B cell (primary cell): Measurements from ENCODE around the gene MYADML2. TPM values are rescaled to one million over a fixed set of nuclear protein-coding genes. Genes with fewer than 3 reads are reported as not detected.

Experiments
- ATAC-seq: fragments of 200-7000 bp; cut with Tn5 transposase; one replicate; pipeline ENCODE4 v1.10.0; 2021; ENCODE audit warnings: low read depth, mild to moderate bottlenecking, moderate number of reproducible peaks, moderate library complexity
- CTCF ChIA-PET: fragments of 350-600 bp; sonication (Branson Sonifier 250); formaldehyde crosslinking; loops from one replicate; lab custom pipeline; 2021; ENCODE audit warnings: antibody characterized with exemption, inconsistent platforms; lab: Charles Lee
- POLR2A ChIA-PET: fragments of 350-600 bp; sonication (Branson Sonifier 250); formaldehyde crosslinking; loops from one replicate; lab custom pipeline; 2021; ENCODE audit warnings: antibody characterized with exemption; lab: Charles Lee
- DNase-seq: peaks from one replicate; pipeline ENCODE4 v3.0.0; 2013
- H2AFZ ChIP-seq: 2 replicates; pipeline ENCODE4 v1.6.1; 2012; ENCODE audit warnings: mild to moderate bottlenecking, low read depth, low read length; ENCODE audit not compliant: insufficient read depth, poor library complexity, severe bottlenecking
- H3K27ac ChIP-seq, 2 donors: 1 replicate in 1 of 2; 2 replicates in 1 of 2; pipeline ENCODE4 v1.5.1; 2012 to 2013; ENCODE audit warnings: low read length in 2 of 2, mild to moderate bottlenecking in 2 of 2, moderate library complexity in 1 of 2
- H3K27me3 ChIP-seq, 4 experiments: fragments of 200-600 bp in 1 of 4; sonication (generic) in 1 of 4; replicated peaks in 1 of 4; 1 replicate in 2 of 4; 2 replicates in 2 of 4; pipeline versions ENCODE4 v1.6.1 to v1.7.0; 2013 to 2016; ENCODE audit warnings: low read length in 3 of 4, mild to moderate bottlenecking in 2 of 4, mixed read lengths in 1 of 4, moderate library complexity in 1 of 4; ENCODE audit not compliant: insufficient read depth in 4 of 4, control insufficient read depth in 3 of 4; ENCODE audit errors: control extremely low read depth in 1 of 4
- H3K36me3 ChIP-seq, 2 experiments: replicated peaks in 1 of 2; 1 replicate in 1 of 2; 2 replicates in 1 of 2; pipeline versions ENCODE4 v1.6.1 to v1.7.1; 2013; ENCODE audit warnings: low read length in 1 of 2; ENCODE audit not compliant: insufficient read depth in 2 of 2, control insufficient read depth in 1 of 2; ENCODE audit errors: control extremely low read depth in 1 of 2, extremely low read depth in 1 of 2
- H3K4me1 ChIP-seq, 2 donors: fragments of 200-600 bp in 1 of 2; sonication (generic) in 1 of 2; 1 replicate in 1 of 2; 2 replicates in 1 of 2; pipeline versions ENCODE4 v1.5.1 to v1.6.1; 2013 to 2017; ENCODE audit warnings: low read length in 2 of 2; ENCODE audit not compliant: control insufficient read depth in 2 of 2, insufficient read depth in 2 of 2
- H3K4me2 ChIP-seq: replicated peaks from 2 replicates; pipeline ENCODE3; 2012; ENCODE audit warnings: mild to moderate bottlenecking, low read depth, low read length; ENCODE audit not compliant: poor library complexity, severe bottlenecking
- H3K4me3 ChIP-seq, 5 experiments: fragments of 200-600 bp in 1 of 5; sonication (generic) in 1 of 5; 1 replicate in 3 of 5; 2 replicates in 2 of 5; pipeline versions ENCODE4 v1.5.1 to v1.7.0; 2011 to 2016; ENCODE audit warnings: low read length in 4 of 5, mild to moderate bottlenecking in 4 of 5, low read depth in 2 of 5, control low read depth in 1 of 5, moderate library complexity in 1 of 5; ENCODE audit not compliant: insufficient read depth in 1 of 5; ENCODE audit errors: control extremely low read depth in 1 of 5, extremely low read depth in 1 of 5
- H3K79me2 ChIP-seq: fragments of 200-600 bp; sonication (generic); one replicate; pipeline ENCODE4 v1.6.0; 2016; ENCODE audit warnings: low read length; ENCODE audit not compliant: control insufficient read depth, insufficient read depth
- H3K9ac ChIP-seq: fragments of 200-600 bp; sonication (generic); 2 replicates; pipeline ENCODE4 v1.6.1; 2017; ENCODE audit warnings: mild to moderate bottlenecking, low read length, moderate library complexity
- H3K9me3 ChIP-seq, 3 donors: one replicate each; pipeline versions ENCODE4 v1.6.1 to v1.7.1; 2013; ENCODE audit warnings: low read length in 2 of 3; ENCODE audit not compliant: control insufficient read depth in 2 of 3, insufficient read depth in 1 of 3; ENCODE audit errors: control extremely low read depth in 1 of 3
- H4K20me1 ChIP-seq: 2 replicates; pipeline ENCODE4 v1.6.0; 2012; ENCODE audit warnings: mild to moderate bottlenecking, low read length; ENCODE audit not compliant: insufficient read depth, control insufficient read depth, poor library complexity, severe bottlenecking
- H3K27ac Mint-ChIP-seq: one replicate; pipeline ENCODE4 v1.8.0; 2021; ENCODE audit warnings: mixed read lengths
- H3K27me3 Mint-ChIP-seq: one replicate; pipeline ENCODE4 v1.8.0; 2021; ENCODE audit warnings: mixed read lengths
- H3K4me1 Mint-ChIP-seq: one replicate; pipeline ENCODE4 v1.8.0; 2021; ENCODE audit warnings: mixed read lengths
- H3K4me3 Mint-ChIP-seq: one replicate; pipeline ENCODE4 v1.8.0; 2021; ENCODE audit warnings: mixed read lengths
- H3K9me3 Mint-ChIP-seq: one replicate; pipeline ENCODE4 v1.8.0; 2022; ENCODE audit warnings: mixed read lengths; ENCODE audit not compliant: insufficient read depth
- CTCF ChIP-seq: fragments of 200-600 bp; IDR thresholded peaks from one replicate; pipeline ENCODE4 v1.8.0; 2022; ENCODE audit warnings: antibody characterized with exemption, mild to moderate bottlenecking
- EZH2 ChIP-seq: IDR thresholded peaks from 2 replicates; pipeline ENCODE4 v1.6.1; 2012; ENCODE audit warnings: borderline replicate concordance, low read depth, mild to moderate bottlenecking, moderate library complexity, low read length; ENCODE audit not compliant: insufficient read depth, poor library complexity, severe bottlenecking
- WGBS: methylation state at CpG from one replicate; pipeline ENCODE4 v1.1.5; 2013; ENCODE audit warnings: missing lambda C conversion rate; ENCODE audit not compliant: insufficient coverage; 5-methylcytosine and 5-hydroxymethylcytosine counted together
- intact Hi-C: fragments of 100-400 bp; cut with micrococcal nuclease; formaldehyde crosslinking; loops from one replicate; pipeline ENCODE4 v1.10.0; 2022
- polyA plus RNA-seq: library from polyadenylated mRNA; depleted of rRNA; stranded (reverse); fragments of >200 nt; gene quantifications from 2 replicates; pipeline ENCODE4 v1.2.3, GENCODE V29; 2012
- total RNA-seq, 2 donors: library from RNA; stranded (reverse); fragments of 120-200 nt in 1 of 2; gene quantifications; 1 replicate in 1 of 2; 2 replicates in 1 of 2; pipeline versions ENCODE4 v1.2.3 to v1.2.4, GENCODE V29; 2013 to 2022

Gene MYADML2
- total and polyA plus RNA-seq, 2 donors (not counting 1 experiment from before 2014, with no cell fraction given) = not detected

GRCh38 chr17:81968396-81968745, 21.3 kb upstream of the MYADML2 start:
- TF ChIP-seq EZH2 = no peak
- Histone ChIP-seq H2AFZ (peak overlapping the region; percentile 71), H3K9ac (peak overlapping the region; percentile 51), H3K36me3 (no peaks in the 10 kb centered on the region), H3K27me3 (peaks cover 0 to 8% (median 2%) of the 10 kb centered on the region in 4 experiments), H3K79me2 (no peaks in the 10 kb centered on the region), H3K4me1 (peaks cover 24 to 27% of the 10 kb centered on the region in 2 donors), H3K9me3 (peaks cover 0 to 3% (median 1%) of the 10 kb centered on the region in 3 donors), H3K4me2 (peak overlapping the region; percentile 83), H3K27ac (no peak overlapping the region), H3K4me3 (peak overlapping the region in 4 of 5 experiments; percentile 22 to 59 (median 36)), H4K20me1 (no peaks in the 10 kb centered on the region)
- Mint-ChIP-seq H3K27me3 (no peaks in the 10 kb centered on the region), H3K9me3 (no peaks in the 10 kb centered on the region), H3K4me3 (peak overlapping the region; percentile 66), H3K4me1 (peaks cover 15% of the 10 kb centered on the region), H3K27ac (no peak overlapping the region)
- DNase-seq (no peak), ATAC-seq (no peak)
- WGBS = 91% methylated on average over 3 of the region's 7 CpGs
- ChIA-PET POLR2A (interaction anchor here (0.7 to 2.7 kb wide), 3 partner anchors 9 to 285 kb away, joined by 3 to 28 read pairs (median 3); partner anchors contain the start of genes ASPSCR1, CENPX and LRRC45), CTCF (interaction anchor here (0.9 to 1.6 kb wide), 4 partner anchors 9 to 69 kb away, joined by 3 to 11 read pairs (median 4); partner anchors contain the start of genes DCXR and RAC3)
- intact Hi-C loops = loop anchor here (1.0 kb wide), 1 partner anchor 9 kb away; the partner anchor contains the start of gene ASPSCR1

GRCh38 chr17:81967533-81968395, 20.7 kb upstream of the MYADML2 start:
- CTCF ChIA-PET = interaction anchor here (0.6 to 1.6 kb wide), 8 partner anchors 8 to 631 kb away, joined by 3 to 11 read pairs (median 3); partner anchors contain the start of gene DCXR
- intact Hi-C loops = loop anchor here (1.0 kb wide), 1 partner anchor 10 kb away; the partner anchor contains the start of gene ASPSCR1
- Histone ChIP-seq H4K20me1 (no peaks in the 10 kb centered on the region), H3K9me3 (peaks cover 0 to 3% (median 0%) of the 10 kb centered on the region in 3 donors), H3K79me2 (no peaks in the 10 kb centered on the region), H3K27ac (no peak overlapping the region), H3K27me3 (peaks cover 0 to 10% (median 2%) of the 10 kb centered on the region in 4 experiments), H3K4me3 (peak overlapping the region in 4 of 5 experiments; percentile 22 to 59 (median 36)), H2AFZ (peak overlapping the region; percentile 71), H3K36me3 (no peaks in the 10 kb centered on the region), H3K4me1 (peaks cover 24 to 27% of the 10 kb centered on the region in 2 donors), H3K9ac (peak overlapping the region; percentile 51), H3K4me2 (peak overlapping the region; percentile 83)
- ATAC-seq (peak; percentile 83), DNase-seq (peak; percentile 78)
- peaks cover 15% of the 10 kb centered on the region for H3K4me1 Mint-ChIP-seq
- no peak overlapping the region for H3K27ac Mint-ChIP-seq
- H3K4me3 Mint-ChIP-seq = peak overlapping the region; percentile 66
- WGBS = 12% methylated on average over 31 of the region's 36 CpGs
- H3K27me3 Mint-ChIP-seq = no peaks in the 10 kb centered on the region
- H3K9me3 Mint-ChIP-seq = no peaks in the 10 kb centered on the region
- TF ChIP-seq CTCF (no peak), EZH2 (no peak)
- POLR2A ChIA-PET = interaction anchor here (0.7 to 2.7 kb wide), 5 partner anchors 10 to 286 kb away, joined by 3 to 28 read pairs (median 3); partner anchors contain the start of genes ASPSCR1, CENPX, DCXR and LRRC45
